ENCODE measurements around the gene MSH3. TPM values are rescaled to one million over a fixed set of nuclear protein-coding genes. Genes with fewer than 3 reads are reported as not detected.

MSH3 gene
- polyA plus RNA-seq, 1 donor (not counting 4 experiments of a cell fraction or from before 2014, with no cell fraction given) = 11.1 TPM

GRCh38 chr5:80916676-80917075 lies 262.2 kb downstream of the MSH3 start:
- Histone ChIP-seq H3K9ac (ENCODE audit: control insufficient read depth, extremely low read depth, insufficient read depth, low read length) (no peak overlapping the region), H3K36me3 (ENCODE audit: control insufficient read depth in 2 of 2, extremely low read depth in 1 of 2, insufficient read depth in 2 of 2, low read length in 2 of 2) (no peaks in the 10 kb centered on the region), H4K20me1 (ENCODE audit: control insufficient read depth, extremely low read depth, insufficient read depth, low read length) (no peaks in the 10 kb centered on the region), H3K4me3 (ENCODE audit: control insufficient read depth in 2 of 3, extremely low read depth in 1 of 3, insufficient read depth in 2 of 3, low read depth in 1 of 3, low read length in 3 of 3) (no peak overlapping the region), H3K9me3 (ENCODE audit: control insufficient read depth, low read depth, low read length) (no peaks in the 10 kb centered on the region), H2AFZ (ENCODE audit: control insufficient read depth, low read length) (no peak overlapping the region), H3K4me1 (ENCODE audit: control insufficient read depth, extremely low read depth, insufficient read depth, low read length) (peaks cover 3% of the 10 kb centered on the region), H3K9me1 (ENCODE audit: control insufficient read depth, extremely low read depth, insufficient read depth, low read length) (no peaks in the 10 kb centered on the region), H3K79me2 (ENCODE audit: control insufficient read depth, insufficient read depth, low read length) (no peaks in the 10 kb centered on the region), H3K27ac (ENCODE audit: control insufficient read depth, insufficient read depth, low read length) (no peak overlapping the region), H3K27me3 (ENCODE audit: control insufficient read depth, extremely low read depth, insufficient read depth, low read length) (no peaks in the 10 kb centered on the region), H3K4me2 (ENCODE audit: control insufficient read depth, extremely low read depth, insufficient read depth, low read depth, low read length) (no peak overlapping the region)
- TF ChIP-seq EZH2 (IDR thresholded peaks at IDR 0.05; ENCODE audit: low read length) = no peak
- TF ChIP-seq, protein P1, sequence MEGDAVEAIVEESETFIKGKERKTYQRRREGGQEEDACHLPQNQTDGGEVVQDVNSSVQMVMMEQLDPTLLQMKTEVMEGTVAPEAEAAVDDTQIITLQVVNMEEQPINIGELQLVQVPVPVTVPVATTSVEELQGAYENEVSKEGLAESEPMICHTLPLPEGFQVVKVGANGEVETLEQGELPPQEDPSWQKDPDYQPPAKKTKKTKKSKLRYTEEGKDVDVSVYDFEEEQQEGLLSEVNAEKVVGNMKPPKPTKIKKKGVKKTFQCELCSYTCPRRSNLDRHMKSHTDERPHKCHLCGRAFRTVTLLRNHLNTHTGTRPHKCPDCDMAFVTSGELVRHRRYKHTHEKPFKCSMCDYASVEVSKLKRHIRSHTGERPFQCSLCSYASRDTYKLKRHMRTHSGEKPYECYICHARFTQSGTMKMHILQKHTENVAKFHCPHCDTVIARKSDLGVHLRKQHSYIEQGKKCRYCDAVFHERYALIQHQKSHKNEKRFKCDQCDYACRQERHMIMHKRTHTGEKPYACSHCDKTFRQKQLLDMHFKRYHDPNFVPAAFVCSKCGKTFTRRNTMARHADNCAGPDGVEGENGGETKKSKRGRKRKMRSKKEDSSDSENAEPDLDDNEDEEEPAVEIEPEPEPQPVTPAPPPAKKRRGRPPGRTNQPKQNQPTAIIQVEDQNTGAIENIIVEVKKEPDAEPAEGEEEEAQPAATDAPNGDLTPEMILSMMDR (optimal IDR thresholded peaks at IDR 0.05 in 1 of 3, IDR thresholded peaks at IDR 0.05 in 1 of 3, conservative IDR thresholded peaks at IDR 0.05 in 1 of 3; ENCODE audit: extremely low read depth in 1 of 3, insufficient read depth in 2 of 3, low read length in 3 of 3) = no peak
- dilution Hi-C loops (cut with MboI; ENCODE audit: extremely low pct_ligation_motif_present, low sequenced_read_pairs) = no loop called here
- FAIRE-seq = no peak
- DNase-seq (ENCODE audit: low read depth, low spot score) = no peak

GRCh38 chr5:80917631-80918030 lies 263.2 kb downstream of the MSH3 start:
- TF ChIP-seq EZH2 (IDR thresholded peaks at IDR 0.05; ENCODE audit: low read length) = no peak
- TF ChIP-seq, protein P1 (optimal IDR thresholded peaks at IDR 0.05 in 1 of 3, IDR thresholded peaks at IDR 0.05 in 1 of 3, conservative IDR thresholded peaks at IDR 0.05 in 1 of 3; ENCODE audit: extremely low read depth in 1 of 3, insufficient read depth in 2 of 3, low read length in 3 of 3) = no peak
- no peak for FAIRE-seq
- H4K20me1 ChIP-seq (ENCODE audit: control insufficient read depth, extremely low read depth, insufficient read depth, low read length) = no peaks in the 10 kb centered on the region
- no peak overlapping the region for H2AFZ ChIP-seq (ENCODE audit: control insufficient read depth, low read length)
- H3K4me3 ChIP-seq (ENCODE audit: control insufficient read depth in 2 of 3, extremely low read depth in 1 of 3, insufficient read depth in 2 of 3, low read depth in 1 of 3, low read length in 3 of 3) = no peak overlapping the region
- H3K27ac ChIP-seq (ENCODE audit: control insufficient read depth, insufficient read depth, low read length) = no peak overlapping the region
- no peaks in the 10 kb centered on the region for H3K9me1 ChIP-seq (ENCODE audit: control insufficient read depth, extremely low read depth, insufficient read depth, low read length)
- H3K9ac ChIP-seq (ENCODE audit: control insufficient read depth, extremely low read depth, insufficient read depth, low read length) = no peak overlapping the region
- peaks cover 3% of the 10 kb centered on the region for H3K4me1 ChIP-seq (ENCODE audit: control insufficient read depth, extremely low read depth, insufficient read depth, low read length)
- no peaks in the 10 kb centered on the region for H3K36me3 ChIP-seq (ENCODE audit: control insufficient read depth in 2 of 2, extremely low read depth in 1 of 2, insufficient read depth in 2 of 2, low read length in 2 of 2)
- DNase-seq (ENCODE audit: low read depth, low spot score) = no peak
- no peaks in the 10 kb centered on the region for H3K9me3 ChIP-seq (ENCODE audit: control insufficient read depth, low read depth, low read length)
- dilution Hi-C loops (cut with MboI; ENCODE audit: extremely low pct_ligation_motif_present, low sequenced_read_pairs) = no loop called here
- no peak overlapping the region for H3K4me2 ChIP-seq (ENCODE audit: control insufficient read depth, extremely low read depth, insufficient read depth, low read depth, low read length)
- H3K79me2 ChIP-seq (ENCODE audit: control insufficient read depth, insufficient read depth, low read length) = no peaks in the 10 kb centered on the region
- no peaks in the 10 kb centered on the region for H3K27me3 ChIP-seq (ENCODE audit: control insufficient read depth, extremely low read depth, insufficient read depth, low read length)

All from keratinocyte (primary cell).